ENCODE measurements around the gene BMPER.

DNA sequence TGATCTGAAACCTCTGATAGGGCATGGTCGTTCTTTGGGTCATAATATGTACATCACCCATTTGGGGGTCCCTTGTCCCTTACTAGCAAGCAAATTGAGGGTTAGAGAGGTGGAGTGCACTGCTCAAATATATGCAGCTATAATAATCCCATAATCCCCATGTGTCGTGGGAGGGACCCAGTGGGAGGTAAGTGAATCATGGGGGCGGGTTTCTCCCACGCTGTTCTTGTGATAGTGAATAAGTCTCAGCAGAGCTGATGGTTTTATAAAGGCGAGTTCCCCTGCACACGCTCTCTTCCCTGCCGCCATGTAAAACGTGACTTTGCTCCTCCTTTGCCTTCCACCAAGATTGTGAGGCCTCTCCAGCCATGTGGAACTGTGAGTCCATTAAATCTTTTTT lies 262.7 kb downstream of the BMPER start:
- TF ChIP-seq SIN3A (IDR thresholded peaks at IDR 0.05; ENCODE audit: borderline replicate concordance, insufficient read depth, low read length) (no peak), POLR2AphosphoS5 (IDR thresholded peaks at IDR 0.05; ENCODE audit: low read depth, low read length) (no peak)
- TF ChIP-seq, protein P1, sequence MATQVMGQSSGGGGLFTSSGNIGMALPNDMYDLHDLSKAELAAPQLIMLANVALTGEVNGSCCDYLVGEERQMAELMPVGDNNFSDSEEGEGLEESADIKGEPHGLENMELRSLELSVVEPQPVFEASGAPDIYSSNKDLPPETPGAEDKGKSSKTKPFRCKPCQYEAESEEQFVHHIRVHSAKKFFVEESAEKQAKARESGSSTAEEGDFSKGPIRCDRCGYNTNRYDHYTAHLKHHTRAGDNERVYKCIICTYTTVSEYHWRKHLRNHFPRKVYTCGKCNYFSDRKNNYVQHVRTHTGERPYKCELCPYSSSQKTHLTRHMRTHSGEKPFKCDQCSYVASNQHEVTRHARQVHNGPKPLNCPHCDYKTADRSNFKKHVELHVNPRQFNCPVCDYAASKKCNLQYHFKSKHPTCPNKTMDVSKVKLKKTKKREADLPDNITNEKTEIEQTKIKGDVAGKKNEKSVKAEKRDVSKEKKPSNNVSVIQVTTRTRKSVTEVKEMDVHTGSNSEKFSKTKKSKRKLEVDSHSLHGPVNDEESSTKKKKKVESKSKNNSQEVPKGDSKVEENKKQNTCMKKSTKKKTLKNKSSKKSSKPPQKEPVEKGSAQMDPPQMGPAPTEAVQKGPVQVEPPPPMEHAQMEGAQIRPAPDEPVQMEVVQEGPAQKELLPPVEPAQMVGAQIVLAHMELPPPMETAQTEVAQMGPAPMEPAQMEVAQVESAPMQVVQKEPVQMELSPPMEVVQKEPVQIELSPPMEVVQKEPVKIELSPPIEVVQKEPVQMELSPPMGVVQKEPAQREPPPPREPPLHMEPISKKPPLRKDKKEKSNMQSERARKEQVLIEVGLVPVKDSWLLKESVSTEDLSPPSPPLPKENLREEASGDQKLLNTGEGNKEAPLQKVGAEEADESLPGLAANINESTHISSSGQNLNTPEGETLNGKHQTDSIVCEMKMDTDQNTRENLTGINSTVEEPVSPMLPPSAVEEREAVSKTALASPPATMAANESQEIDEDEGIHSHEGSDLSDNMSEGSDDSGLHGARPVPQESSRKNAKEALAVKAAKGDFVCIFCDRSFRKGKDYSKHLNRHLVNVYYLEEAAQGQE (IDR thresholded peaks at IDR 0.05; ENCODE audit: insufficient read depth in 1 of 2, low read depth in 2 of 2, low read length in 2 of 2), result no peak
